Activated CD4-positive, alpha-beta memory T cell treated with anti-CD3 and anti-CD28 coated beads, Interleukin-2, amount 10 ng/mL, durations not matched to agents 7 days and 5 days (primary cell): ENCODE measurements around the gene NEB. TPM values are rescaled to one million over a fixed set of nuclear protein-coding genes. Genes with fewer than 3 reads are reported as not detected.
"Not testable (repeated sequence)": the region's sequence is repeated elsewhere in the genome, so short reads cannot be mapped to it uniquely, and the experiment has no call there.

Experiments
- CTCF ChIA-PET: fragments of 350-600 bp; sonication (Branson Sonifier 250); formaldehyde crosslinking; loops from one replicate; lab custom pipeline; 2021; ENCODE audit warnings: antibody characterized with exemption, inconsistent platforms; lab: Charles Lee
- POLR2A ChIA-PET: fragments of 350-600 bp; sonication (Branson Sonifier 250); formaldehyde crosslinking; loops from one replicate; lab custom pipeline; 2021; ENCODE audit warnings: antibody characterized with exemption; lab: Charles Lee
- DNase-seq: peaks from one replicate; pipeline ENCODE4 v3.0.0-alpha.2; 2020
- H3K27ac Mint-ChIP-seq: one replicate; pipeline ENCODE4 v1.8.0; 2021; ENCODE audit warnings: mild to moderate bottlenecking, mixed read lengths
- H3K27me3 Mint-ChIP-seq: one replicate; pipeline ENCODE4 v1.8.0; 2021; ENCODE audit warnings: mixed read lengths
- H3K36me3 Mint-ChIP-seq: one replicate; pipeline ENCODE4 v1.8.0; 2021; ENCODE audit warnings: low read depth, mixed read lengths
- H3K4me1 Mint-ChIP-seq: one replicate; pipeline ENCODE4 v1.8.0; 2021; ENCODE audit warnings: mixed read lengths
- H3K4me3 Mint-ChIP-seq: one replicate; pipeline ENCODE4 v1.8.0; 2021; ENCODE audit warnings: mild to moderate bottlenecking, mixed read lengths
- H3K9me3 Mint-ChIP-seq: one replicate; pipeline ENCODE4 v1.8.0; 2021; ENCODE audit warnings: mixed read lengths
- total RNA-seq, 2 experiments: library from RNA; stranded (reverse); gene quantifications; one replicate each; pipeline ENCODE4 v1.2.3, GENCODE V29; 2021

NEB gene
- total RNA-seq, 2 experiments from 2014 or later: 0.38 to 0.45 TPM

DNA sequence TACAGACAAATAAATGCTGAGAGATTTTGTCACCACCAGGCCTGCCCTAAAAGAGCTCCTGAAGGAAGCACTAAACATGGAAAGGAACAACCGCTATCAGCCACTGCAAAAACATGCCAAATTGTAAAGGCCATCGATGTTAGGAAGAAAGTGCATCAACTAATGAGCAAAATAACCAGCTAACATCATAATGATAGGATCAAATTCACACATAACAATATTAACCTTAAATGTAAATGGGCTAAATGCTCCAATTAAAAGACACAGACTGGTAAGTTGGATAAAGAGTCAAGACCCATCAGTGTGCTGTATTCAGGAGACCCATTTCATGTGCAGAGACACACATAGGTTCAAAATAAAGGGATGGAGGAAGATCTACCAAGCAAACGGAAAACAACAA is 11.0 kb upstream of the NEB start:
- H3K36me3 Mint-ChIP-seq, DNase-seq, CTCF ChIA-PET, H3K27ac Mint-ChIP-seq, H3K4me1 Mint-ChIP-seq, H3K9me3 Mint-ChIP-seq, H3K27me3 Mint-ChIP-seq, POLR2A ChIA-PET, H3K4me3 Mint-ChIP-seq: not testable (repeated sequence)

DNA sequence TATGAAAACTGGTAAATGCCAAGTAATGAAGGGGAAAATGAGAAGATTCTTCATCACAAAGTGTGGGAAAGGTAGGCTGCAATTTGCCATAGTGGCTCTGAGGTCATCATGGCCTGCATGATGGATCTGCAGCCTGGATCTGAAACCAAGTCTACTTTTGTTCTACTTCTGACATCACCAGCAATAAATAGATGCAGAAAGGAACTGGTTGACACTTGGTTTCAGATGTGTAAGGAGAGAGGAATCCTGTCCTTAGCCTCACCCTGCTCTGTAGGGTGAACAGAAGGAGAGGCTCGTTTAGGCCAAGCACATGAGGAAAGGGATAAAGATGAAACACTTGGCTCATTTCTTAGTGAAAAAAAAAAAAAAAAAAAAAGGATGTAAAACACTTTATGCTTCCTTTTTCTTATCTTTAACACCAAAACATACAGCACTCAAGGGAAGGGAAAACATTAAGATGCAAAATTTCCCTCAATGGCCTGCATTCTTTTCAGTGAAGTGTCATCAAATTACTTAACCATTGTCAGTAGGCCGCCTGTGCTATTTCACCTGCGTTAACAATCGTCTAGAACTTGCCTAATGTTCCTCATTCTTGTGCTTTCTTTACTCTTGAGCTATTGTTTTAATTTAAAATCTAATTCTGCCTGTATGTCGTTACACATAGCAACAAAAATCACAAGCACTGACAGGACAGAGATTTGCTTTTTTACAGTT is 3.9 kb downstream of the NEB start:
- H3K9me3 Mint-ChIP-seq: no peaks in the 10 kb centered on the region
- no peaks in the 10 kb centered on the region for H3K36me3 Mint-ChIP-seq
- no peaks in the 10 kb centered on the region for H3K4me1 Mint-ChIP-seq
- no peak overlapping the region for H3K4me3 Mint-ChIP-seq
- peaks cover 4% of the 10 kb centered on the region for H3K27me3 Mint-ChIP-seq
- ChIA-PET CTCF (interaction anchor here (0.7 kb wide), 1 partner anchor 99 kb away, joined by 3 read pairs; no protein-coding TSS in a partner anchor), POLR2A (no interaction called here)
- DNase-seq: no peak
- no peak overlapping the region for H3K27ac Mint-ChIP-seq

DNA sequence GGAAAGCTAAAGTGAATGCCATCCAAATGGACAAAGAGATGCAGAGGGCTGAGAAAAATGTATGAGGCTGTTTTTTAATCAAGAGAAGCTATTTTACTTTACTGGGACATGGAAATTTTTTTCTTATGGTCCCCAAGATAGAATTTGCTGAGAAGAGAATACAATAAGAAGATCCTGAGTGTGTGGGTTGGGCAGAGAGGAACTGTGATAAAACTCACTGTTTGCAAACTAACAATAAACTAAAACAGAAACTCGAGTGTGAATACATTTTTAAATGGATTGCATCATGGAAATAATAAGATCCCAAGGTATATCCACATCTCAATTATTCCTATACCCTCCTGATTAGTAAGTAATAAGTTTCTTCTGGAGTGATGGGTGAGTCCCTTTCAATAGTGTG is 4.4 kb downstream of the NEB start:
- Mint-ChIP-seq H3K27ac (no peak overlapping the region), H3K9me3 (no peaks in the 10 kb centered on the region), H3K36me3 (no peaks in the 10 kb centered on the region), H3K27me3 (peaks cover 4% of the 10 kb centered on the region), H3K4me1 (no peaks in the 10 kb centered on the region), H3K4me3 (no peak overlapping the region)
- POLR2A ChIA-PET: no interaction called here
- CTCF ChIA-PET: no interaction called here
- DNase-seq: no peak

DNA sequence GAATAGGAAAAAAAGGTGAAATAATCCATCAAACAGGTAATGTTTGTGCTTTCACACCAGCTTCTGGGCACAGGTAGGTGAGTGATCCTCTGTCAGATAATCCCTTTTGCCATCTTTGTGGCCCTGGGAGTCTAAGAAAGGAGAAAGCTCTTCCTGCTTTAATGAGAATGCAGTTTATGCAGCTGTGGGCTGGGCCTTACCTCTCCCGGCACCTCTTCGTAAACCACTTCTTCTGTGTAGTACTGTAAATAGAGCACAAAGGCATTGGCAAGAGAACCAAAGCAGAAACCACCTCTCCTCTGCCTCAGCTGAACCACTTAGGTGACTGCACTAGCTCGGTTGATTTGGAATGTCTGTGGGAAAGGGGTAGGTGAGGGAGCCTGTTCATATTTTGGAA is 4.9 kb downstream of the NEB start:
- Mint-ChIP-seq H3K4me1 (no peaks in the 10 kb centered on the region), H3K27ac (no peak overlapping the region), H3K36me3 (no peaks in the 10 kb centered on the region), H3K9me3 (no peaks in the 10 kb centered on the region), H3K4me3 (no peak overlapping the region), H3K27me3 (peaks cover 4% of the 10 kb centered on the region)
- POLR2A ChIA-PET: no interaction called here
- DNase-seq: no peak
- CTCF ChIA-PET: no interaction called here

DNA sequence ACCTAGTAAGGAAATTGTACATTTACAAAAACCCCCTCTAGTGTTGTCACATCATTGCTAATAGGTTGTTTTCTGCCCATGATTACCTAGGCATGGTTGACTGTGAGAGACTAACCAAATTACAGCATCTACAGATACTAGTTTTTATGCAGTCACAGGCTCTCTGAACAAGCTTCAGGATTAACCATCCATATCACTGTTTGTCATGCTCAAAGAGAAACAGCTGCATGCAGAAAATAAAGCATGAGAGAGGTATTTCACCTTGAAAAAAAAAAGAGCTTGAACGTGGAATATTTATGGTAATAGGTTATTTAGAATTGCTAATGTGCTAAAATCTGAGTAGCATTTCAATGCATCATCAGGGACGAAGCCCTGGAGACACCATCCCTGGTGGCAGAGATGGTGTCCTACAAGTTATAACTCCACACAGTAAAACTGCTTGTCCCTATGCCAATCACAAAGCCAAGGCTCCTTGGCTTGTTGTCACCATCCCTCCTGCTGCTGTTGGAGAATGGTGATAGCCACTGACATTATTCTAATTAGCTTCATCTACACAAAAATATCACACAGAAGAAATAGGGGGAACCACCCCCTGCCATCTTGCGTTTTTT is 5.4 kb downstream of the NEB start:
- CTCF ChIA-PET: interaction anchor here (0.9 kb wide), 1 partner anchor 22 kb away, joined by 3 read pairs; no protein-coding TSS in a partner anchor
- Mint-ChIP-seq H3K4me1 (no peaks in the 10 kb centered on the region), H3K9me3 (no peaks in the 10 kb centered on the region), H3K4me3 (no peak overlapping the region), H3K27me3 (peaks cover 4% of the 10 kb centered on the region), H3K36me3 (no peaks in the 10 kb centered on the region), H3K27ac (no peak overlapping the region)
- DNase-seq: no peak
- POLR2A ChIA-PET: no interaction called here

DNA sequence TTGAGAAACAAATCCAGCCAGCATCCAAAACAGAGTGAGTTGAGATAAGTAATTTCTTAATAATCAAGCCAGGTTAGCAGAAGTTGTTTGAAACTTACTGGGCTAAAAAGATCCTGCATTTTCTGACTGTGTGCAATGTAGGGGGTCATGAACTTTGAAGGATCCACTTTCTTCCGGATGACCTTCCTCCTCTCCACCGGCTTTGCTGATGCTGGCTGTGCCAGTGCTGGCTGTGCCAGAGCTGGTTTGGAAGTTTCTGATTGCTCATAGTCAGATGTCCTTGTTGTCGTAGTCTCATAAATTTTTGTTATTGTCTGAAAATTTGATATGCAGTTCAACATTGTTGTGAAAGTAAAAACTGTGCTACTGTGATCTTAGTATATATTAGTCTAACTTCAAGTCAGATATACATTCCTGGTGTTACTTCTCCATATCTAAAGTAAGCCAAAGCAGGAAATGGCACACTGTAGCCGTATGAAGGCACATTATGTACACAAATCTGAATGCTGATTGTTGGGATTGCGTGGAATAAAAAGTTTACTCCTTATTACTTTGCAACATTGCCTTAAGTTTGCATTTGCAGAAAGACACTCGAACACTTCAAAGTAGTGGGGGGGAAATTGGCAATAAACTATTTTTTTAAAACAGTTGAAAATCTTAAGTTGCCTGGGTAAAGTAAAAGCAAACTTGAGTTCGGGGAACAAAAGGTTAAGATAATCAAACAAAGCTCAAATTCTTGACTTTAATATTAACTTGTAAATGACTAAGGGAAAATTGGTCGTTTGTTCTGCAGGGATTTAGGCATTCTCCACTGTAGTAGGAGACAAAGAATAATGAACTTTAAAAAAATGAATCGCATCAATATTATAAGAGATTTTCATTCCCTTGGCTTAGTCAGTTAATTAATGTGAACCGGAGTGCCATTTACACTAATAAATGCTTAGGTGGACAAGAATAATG is 6.4 kb downstream of the NEB start:
- H3K27ac Mint-ChIP-seq: no peak overlapping the region
- ChIA-PET CTCF (interaction anchor here (0.9 kb wide), 1 partner anchor 23 kb away, joined by 3 read pairs; no protein-coding TSS in a partner anchor), POLR2A (no interaction called here)
- H3K4me1 Mint-ChIP-seq: no peaks in the 10 kb centered on the region
- H3K9me3 Mint-ChIP-seq: no peaks in the 10 kb centered on the region
- peaks cover 4% of the 10 kb centered on the region for H3K27me3 Mint-ChIP-seq
- DNase-seq: no peak
- no peaks in the 10 kb centered on the region for H3K36me3 Mint-ChIP-seq
- no peak overlapping the region for H3K4me3 Mint-ChIP-seq

DNA sequence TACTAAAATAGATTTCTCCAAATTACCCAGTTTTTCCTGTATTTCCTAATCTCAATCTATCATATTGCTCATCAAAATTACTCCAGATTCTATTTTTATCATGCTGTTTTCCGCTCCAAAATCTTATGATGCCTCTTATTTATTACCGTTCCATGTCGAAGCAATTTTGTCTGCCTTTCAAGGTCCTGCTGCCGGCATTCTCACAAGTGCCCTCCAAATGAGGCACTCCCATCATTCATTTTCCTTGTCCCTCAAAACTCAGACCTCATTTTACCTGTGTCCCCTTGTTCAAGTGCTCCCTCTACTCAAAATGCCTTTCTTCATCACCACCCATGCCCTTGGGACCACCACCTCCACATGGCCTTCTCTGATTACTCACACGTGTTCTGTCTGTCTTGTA is 13.1 kb downstream of the NEB start:
- Mint-ChIP-seq H3K4me3 (no peak overlapping the region), H3K9me3 (peaks cover 8% of the 10 kb centered on the region), H3K4me1 (no peaks in the 10 kb centered on the region), H3K27ac (no peak overlapping the region), H3K27me3 (peaks cover 6% of the 10 kb centered on the region), H3K36me3 (no peaks in the 10 kb centered on the region)
- ChIA-PET POLR2A (no interaction called here), CTCF (no interaction called here)
- no peak for DNase-seq

DNA sequence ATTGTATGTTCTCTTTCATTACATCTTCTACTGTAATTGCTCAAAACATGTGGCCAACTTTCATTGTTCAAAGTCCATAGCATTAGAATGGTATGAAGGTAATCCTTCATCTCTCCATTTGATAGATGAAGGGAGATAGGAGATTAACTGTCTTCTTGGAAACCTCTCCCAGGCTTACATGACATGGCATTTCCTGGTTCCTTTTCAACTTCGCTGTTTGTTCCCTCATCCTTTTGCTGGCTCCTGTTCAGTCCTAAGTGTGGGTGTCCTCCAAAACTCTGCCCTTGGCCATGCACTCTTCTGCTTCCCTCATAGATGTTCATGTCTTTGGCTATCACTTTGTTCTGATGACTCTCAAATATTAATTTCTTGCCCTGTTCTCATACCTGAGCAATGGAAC is 13.8 kb downstream of the NEB start:
- no peak for DNase-seq
- H3K27me3 Mint-ChIP-seq: peaks cover 6% of the 10 kb centered on the region
- H3K27ac Mint-ChIP-seq: no peak overlapping the region
- peaks cover 8% of the 10 kb centered on the region for H3K9me3 Mint-ChIP-seq
- H3K4me3 Mint-ChIP-seq: no peak overlapping the region
- no peaks in the 10 kb centered on the region for H3K36me3 Mint-ChIP-seq
- ChIA-PET CTCF (no interaction called here), POLR2A (no interaction called here)
- H3K4me1 Mint-ChIP-seq: no peaks in the 10 kb centered on the region

DNA sequence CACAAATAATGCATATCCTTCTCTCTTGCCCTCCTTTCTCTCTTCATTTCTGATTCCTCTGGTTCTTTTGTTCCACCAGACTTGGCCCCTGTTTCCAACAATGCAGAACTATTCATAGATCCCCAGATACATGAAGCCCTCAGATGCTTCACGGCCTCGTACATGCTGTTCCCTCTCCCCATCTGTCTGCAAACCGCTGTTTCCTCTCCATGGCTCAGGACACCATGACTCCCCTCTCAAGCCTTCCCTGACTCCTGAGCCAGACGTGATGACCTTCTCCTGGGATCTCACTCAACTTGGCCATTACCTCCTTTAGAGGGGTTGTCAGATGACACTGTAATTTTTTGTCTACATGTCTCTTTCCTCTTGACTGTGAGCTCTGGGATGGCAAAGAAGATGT is 15.5 kb downstream of the NEB start:
- ChIA-PET POLR2A (no interaction called here), CTCF (no interaction called here)
- no peak overlapping the region for H3K4me3 Mint-ChIP-seq
- H3K36me3 Mint-ChIP-seq: no peaks in the 10 kb centered on the region
- H3K9me3 Mint-ChIP-seq: peaks cover 8% of the 10 kb centered on the region
- no peaks in the 10 kb centered on the region for H3K4me1 Mint-ChIP-seq
- no peak for DNase-seq
- H3K27ac Mint-ChIP-seq: no peak overlapping the region
- H3K27me3 Mint-ChIP-seq: peaks cover 6% of the 10 kb centered on the region

DNA sequence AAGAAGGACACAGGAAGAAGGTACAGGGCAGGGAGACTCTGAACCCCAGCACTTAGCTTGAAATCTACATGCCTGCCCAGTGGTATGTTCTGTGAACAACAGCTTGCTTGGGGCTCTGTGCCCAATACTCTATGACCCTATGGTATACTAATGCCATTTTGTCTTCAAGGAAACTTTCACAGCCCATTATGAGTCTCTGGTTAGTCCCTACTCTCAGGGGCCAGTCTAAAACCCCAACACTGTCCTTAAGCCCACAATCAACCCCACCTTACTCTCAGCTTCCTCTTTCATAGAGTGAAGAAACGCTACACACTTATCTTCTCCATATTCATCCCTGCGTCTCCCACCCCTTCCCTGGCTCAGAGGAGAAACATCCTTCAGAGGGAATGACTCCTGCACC is 16.0 kb downstream of the NEB start:
- H3K36me3 Mint-ChIP-seq: no peaks in the 10 kb centered on the region
- no peaks in the 10 kb centered on the region for H3K4me1 Mint-ChIP-seq
- DNase-seq: no peak
- H3K4me3 Mint-ChIP-seq: no peak overlapping the region
- ChIA-PET POLR2A (no interaction called here), CTCF (no interaction called here)
- H3K9me3 Mint-ChIP-seq: peaks cover 8% of the 10 kb centered on the region
- H3K27me3 Mint-ChIP-seq: peaks cover 6% of the 10 kb centered on the region
- H3K27ac Mint-ChIP-seq: no peak overlapping the region

DNA sequence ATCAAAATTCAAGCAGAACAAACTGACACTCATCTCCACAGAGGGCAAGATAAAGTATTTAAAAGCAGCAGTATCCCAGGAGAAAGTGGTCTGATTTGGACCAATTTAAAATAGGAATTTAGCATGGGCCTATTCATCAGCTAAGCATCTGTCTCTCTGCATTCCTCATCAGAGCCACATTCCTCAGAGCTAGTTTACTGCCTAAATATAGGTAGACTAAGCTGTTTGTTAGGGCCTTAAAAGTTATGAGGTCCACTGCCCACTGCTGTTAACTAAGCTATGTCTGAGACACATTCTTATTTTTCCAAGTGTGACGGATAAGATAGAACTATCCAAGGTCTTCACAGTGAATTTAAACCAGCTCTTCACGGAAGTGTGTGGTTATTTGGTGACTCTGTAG is 17.6 kb downstream of the NEB start:
- no peaks in the 10 kb centered on the region for H3K4me1 Mint-ChIP-seq
- H3K27ac Mint-ChIP-seq: no peak overlapping the region
- no peaks in the 10 kb centered on the region for H3K36me3 Mint-ChIP-seq
- peaks cover 6% of the 10 kb centered on the region for H3K27me3 Mint-ChIP-seq
- no peak for DNase-seq
- no peak overlapping the region for H3K4me3 Mint-ChIP-seq
- CTCF ChIA-PET: interaction anchor here (0.5 kb wide), 1 partner anchor 207 kb away, joined by 4 read pairs; no protein-coding TSS in a partner anchor
- POLR2A ChIA-PET: no interaction called here
- peaks cover 8% of the 10 kb centered on the region for H3K9me3 Mint-ChIP-seq

DNA sequence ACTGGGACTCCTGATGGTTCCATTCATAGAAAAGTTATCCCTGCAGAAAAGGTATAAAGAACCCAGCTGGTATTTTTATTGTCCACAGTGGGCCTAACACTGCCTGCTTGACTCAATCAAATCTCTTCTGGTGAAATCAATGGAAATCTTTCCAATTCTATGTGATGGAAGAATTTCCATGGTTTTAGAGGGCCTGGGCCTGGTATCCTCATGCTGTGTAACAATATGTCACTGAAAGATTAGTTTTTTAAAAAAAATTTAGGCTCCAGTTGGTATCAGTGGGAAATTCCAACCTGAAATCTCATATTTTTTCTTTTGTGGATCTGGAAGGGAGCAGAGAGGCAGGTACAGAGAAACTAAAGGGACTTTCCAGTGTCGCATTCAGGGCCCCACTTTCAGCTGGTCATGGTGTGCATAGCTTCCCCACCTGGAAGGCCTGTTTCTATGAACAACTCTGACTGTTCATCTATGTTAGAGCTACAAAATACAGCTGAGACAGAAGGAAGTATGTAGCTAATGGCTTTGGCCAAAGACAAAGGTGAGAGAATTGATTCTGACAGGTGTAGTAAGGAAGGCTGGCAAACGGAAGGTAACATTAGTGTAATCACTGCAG is 20.9 kb downstream of the NEB start:
- peaks cover 4% of the 10 kb centered on the region for H3K9me3 Mint-ChIP-seq
- H3K4me3 Mint-ChIP-seq: no peak overlapping the region
- ChIA-PET CTCF (no interaction called here), POLR2A (no interaction called here)
- DNase-seq: no peak
- H3K27ac Mint-ChIP-seq: no peak overlapping the region
- peaks cover 4% of the 10 kb centered on the region for H3K27me3 Mint-ChIP-seq
- no peaks in the 10 kb centered on the region for H3K36me3 Mint-ChIP-seq
- H3K4me1 Mint-ChIP-seq: no peaks in the 10 kb centered on the region

DNA sequence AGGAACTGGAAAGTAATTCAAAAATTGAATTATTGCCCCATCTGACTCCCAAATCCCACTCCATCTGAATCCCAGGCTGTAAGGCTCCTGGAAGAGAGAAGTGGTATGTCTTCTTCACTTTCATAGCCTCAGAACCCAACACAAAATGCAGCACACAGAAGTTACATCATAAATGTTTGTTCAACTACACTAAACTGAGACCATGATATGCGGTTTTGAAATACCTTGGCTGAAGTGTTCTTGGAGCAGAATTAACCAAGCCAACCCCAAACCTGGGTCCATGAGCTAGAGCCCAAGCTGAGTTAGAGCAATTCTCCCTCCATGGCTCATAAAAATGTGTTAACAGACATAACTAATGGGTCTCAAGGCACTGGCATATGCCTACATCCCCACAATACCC is 23.3 kb downstream of the NEB start:
- POLR2A ChIA-PET: no interaction called here
- Mint-ChIP-seq H3K27me3 (peaks cover 7% of the 10 kb centered on the region), H3K4me1 (no peaks in the 10 kb centered on the region), H3K9me3 (no peaks in the 10 kb centered on the region), H3K4me3 (no peak overlapping the region), H3K27ac (no peak overlapping the region), H3K36me3 (no peaks in the 10 kb centered on the region)
- CTCF ChIA-PET: no interaction called here
- no peak for DNase-seq
